Pons (tissue), 1 donor: Measurements from ENCODE around the gene COQ8B.
"Not testable (repeated sequence)": the region's sequence is repeated elsewhere in the genome, so short reads cannot be mapped to it uniquely, and the experiment has no call there.

Experiments used
- DNase-seq: peaks from one replicate; pipeline ENCODE4 v3.0.0-alpha.2; 2016; ENCODE audit warnings: low spot score

COQ8B gene

GRCh38 chr19:40668991-40669614, 47.6 kb downstream of the COQ8B start:
- DNase-seq, result no peak

GRCh38 chr19:40667602-40668001, 49.1 kb downstream of the COQ8B start:
- no peak for DNase-seq

DNA sequence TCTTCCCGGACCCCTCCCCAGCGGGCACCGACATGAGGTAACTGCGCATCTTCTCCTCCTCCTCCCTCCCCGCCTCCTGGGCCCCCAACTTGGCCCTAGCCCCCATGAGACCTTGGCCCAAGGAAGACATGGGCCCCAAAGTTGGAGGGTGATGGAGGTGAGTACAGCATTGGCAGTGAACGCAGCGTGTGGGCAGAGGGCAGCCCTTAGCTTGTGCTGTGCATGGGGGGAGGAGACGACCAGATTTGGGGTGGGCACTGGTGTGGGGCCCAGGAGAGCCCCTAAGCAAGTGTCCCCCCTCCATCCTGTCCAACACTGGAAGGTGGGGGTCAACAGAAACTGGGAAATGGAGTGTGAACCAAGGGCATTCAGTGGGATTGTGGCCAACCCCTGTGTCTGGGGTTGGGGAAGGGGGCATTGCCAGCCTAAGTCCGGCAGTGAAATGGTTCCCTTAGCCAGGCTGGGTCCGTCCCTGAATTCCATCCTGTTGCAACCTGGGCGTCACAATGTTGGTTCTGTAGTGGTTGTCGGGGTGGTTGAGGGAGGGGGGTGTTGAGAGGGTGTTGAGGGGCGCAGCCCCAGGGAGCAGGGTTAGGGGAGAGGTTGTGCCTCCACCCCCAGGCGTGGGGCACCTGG, 49.8 kb downstream of the COQ8B start:
- no peak for DNase-seq

- no peak for DNase-seq
Observed at GRCh38 chr19:40663695-40664692, 52.7 kb downstream of the COQ8B start.

GRCh38 chr19:40662925-40663694, 53.6 kb downstream of the COQ8B start:
- DNase-seq, result peak; percentile 60

DNA sequence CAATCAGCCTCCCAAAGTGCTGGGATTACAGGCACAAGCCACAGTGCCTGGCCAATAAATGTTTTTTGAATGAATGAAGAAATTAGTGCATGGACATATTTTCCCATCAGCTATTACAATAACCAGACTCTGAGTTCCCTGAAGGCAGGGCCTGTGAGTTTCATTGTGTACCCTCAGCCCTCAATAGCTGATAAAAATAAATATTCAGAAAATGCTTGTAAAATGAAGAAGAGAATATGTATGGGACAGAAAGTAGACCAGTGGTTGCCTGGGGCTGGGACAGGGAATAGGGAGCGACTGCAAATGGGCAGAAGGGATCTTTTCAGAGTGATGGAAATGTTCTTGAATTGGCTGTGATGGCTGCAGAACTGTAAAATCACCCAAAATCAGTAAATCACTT, 55.1 kb downstream of the COQ8B start:
- no peak for DNase-seq

- DNase-seq, result no peak
Observed at GRCh38 chr19:40659566-40659965, 57.1 kb downstream of the COQ8B start.

- no peak for DNase-seq
Observed at GRCh38 chr19:40659116-40659515, 57.6 kb downstream of the COQ8B start.

- DNase-seq, result no peak
Observed at GRCh38 chr19:40658031-40658430, 58.7 kb downstream of the COQ8B start.

GRCh38 chr19:40655684-40656083, 61.0 kb downstream of the COQ8B start:
- DNase-seq, result not testable (repeated sequence)

- DNase-seq, result not testable (repeated sequence)
Observed at GRCh38 chr19:40652303-40652702, 64.4 kb downstream of the COQ8B start.

- DNase-seq, result no peak
Observed at GRCh38 chr19:40650749-40651305, 65.9 kb downstream of the COQ8B start.

- not testable (repeated sequence) for DNase-seq
Observed at GRCh38 chr19:40649903-40650675, 66.6 kb downstream of the COQ8B start.

DNA sequence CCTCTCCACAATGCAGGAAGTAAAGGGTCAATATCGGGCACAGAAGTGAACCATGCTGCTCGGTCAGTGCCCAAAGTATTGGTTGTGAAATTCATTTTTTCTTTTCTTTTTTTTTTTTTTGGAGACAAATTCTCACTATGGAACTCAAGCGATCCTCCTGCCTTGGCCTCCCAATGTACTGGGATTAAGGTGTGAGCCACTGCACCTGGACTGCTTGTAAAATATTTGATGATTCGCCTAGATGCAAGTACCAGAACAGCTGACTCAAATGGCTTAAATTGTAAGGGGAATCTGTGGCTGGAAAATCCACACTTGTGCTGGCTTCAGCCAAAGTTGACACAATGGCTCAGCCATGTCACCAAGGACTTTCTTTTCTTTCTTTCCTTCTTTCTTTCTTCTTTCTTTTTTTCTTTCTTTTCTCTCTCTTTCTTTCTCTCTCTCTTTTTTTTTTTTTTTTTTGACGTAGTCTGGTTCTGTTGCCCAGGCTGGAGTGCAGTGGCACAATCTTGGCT, 69.9 kb downstream of the COQ8B start:
- no peak for DNase-seq

GRCh38 chr19:40642757-40643305, 73.9 kb downstream of the COQ8B start:
- no peak for DNase-seq

GRCh38 chr19:40642051-40642706, 74.5 kb downstream of the COQ8B start:
- DNase-seq, result no peak
